Measurements from ENCODE around the gene SNRPA1. TPM values are rescaled to one million over a fixed set of nuclear protein-coding genes. Genes with fewer than 3 reads are reported as not detected.

The SNRPA1 gene
- polyA plus RNA-seq, 3 donors: 29.4 to 49.5 (median 36.8) TPM

- H3K27ac ChIP-seq (ENCODE audit: low read depth, low read length): no peak overlapping the region
- 87 to 93% (median 88%) methylated on average over 17 of the region's 17 CpGs for WGBS, 3 donors
Measured at GRCh38 chr15:101322854-101323477, 27.9 kb upstream of the SNRPA1 start.

- WGBS, 3 donors: 89 to 95% (median 90%) methylated on average over 21 of the region's 21 CpGs
Measured at GRCh38 chr15:101322016-101322695, 27.1 kb upstream of the SNRPA1 start.

GRCh38 chr15:101320501-101321052, 25.5 kb upstream of the SNRPA1 start:
- no peak overlapping the region for H3K27ac ChIP-seq (ENCODE audit: low read depth, low read length)
- 36 to 58% (median 36%) methylated on average over 21 of the region's 21 CpGs for WGBS, 3 donors

More at GRCh38 chr15:101322016-101322695, 27.1 kb upstream of the SNRPA1 start:
- H3K27ac ChIP-seq (ENCODE audit: low read depth, low read length): no peak overlapping the region

- 63 to 72% (median 67%) methylated on average over 7 of the region's 7 CpGs for WGBS, 3 donors
- no peak overlapping the region for H3K27ac ChIP-seq (ENCODE audit: low read depth, low read length)
Measured at GRCh38 chr15:101318839-101319238, 23.8 kb upstream of the SNRPA1 start.

GRCh38 chr15:101318147-101318819, 23.2 kb upstream of the SNRPA1 start:
- no peak overlapping the region for H3K27ac ChIP-seq (ENCODE audit: low read depth, low read length)
- 88 to 92% (median 89%) methylated on average over 20 of the region's 20 CpGs for WGBS, 3 donors

- WGBS, 3 donors: 84 to 89% (median 86%) methylated on average over 6 of the region's 6 CpGs
- no peak overlapping the region for H3K27ac ChIP-seq (ENCODE audit: low read depth, low read length)
Measured at GRCh38 chr15:101317336-101317872, 22.4 kb upstream of the SNRPA1 start.

- no peak overlapping the region for H3K27ac ChIP-seq (ENCODE audit: low read depth, low read length)
- WGBS, 3 donors: 81 to 92% (median 82%) methylated on average over 5 of the region's 5 CpGs
Measured at GRCh38 chr15:101316529-101316928, 21.5 kb upstream of the SNRPA1 start.

GRCh38 chr15:101315736-101316135, 20.7 kb upstream of the SNRPA1 start:
- WGBS, 3 donors: 88 to 90% (median 89%) methylated on average over 10 of the region's 10 CpGs
- no peak overlapping the region for H3K27ac ChIP-seq (ENCODE audit: low read depth, low read length)

- WGBS, 3 donors: 85 to 87% (median 85%) methylated on average over 17 to 19 of the region's 19 CpGs
Measured at GRCh38 chr15:101314336-101315125, 19.5 kb upstream of the SNRPA1 start.

GRCh38 chr15:101313041-101313761, 18.2 kb upstream of the SNRPA1 start:
- 82 to 88% (median 87%) methylated on average over 21 of the region's 21 CpGs for WGBS, 3 donors

More at GRCh38 chr15:101314336-101315125, 19.5 kb upstream of the SNRPA1 start:
- H3K27ac ChIP-seq (ENCODE audit: low read depth, low read length): no peak overlapping the region

GRCh38 chr15:101310508-101310907, 15.5 kb upstream of the SNRPA1 start:
- WGBS, 3 donors: 92 to 94% (median 94%) methylated on average over 7 of the region's 7 CpGs
- H3K27ac ChIP-seq (ENCODE audit: low read depth, low read length): no peak overlapping the region

More at GRCh38 chr15:101313041-101313761, 18.2 kb upstream of the SNRPA1 start:
- H3K27ac ChIP-seq (ENCODE audit: low read depth, low read length): no peak overlapping the region

- no peak overlapping the region for H3K27ac ChIP-seq (ENCODE audit: low read depth, low read length)
- 89 to 95% (median 94%) methylated on average over 7 of the region's 7 CpGs for WGBS, 3 donors
Measured at GRCh38 chr15:101310161-101310480, 15.1 kb upstream of the SNRPA1 start.

- no peak overlapping the region for H3K27ac ChIP-seq (ENCODE audit: low read depth, low read length)
- WGBS, 3 donors: 81 to 86% (median 86%) methylated on average over 26 of the region's 26 CpGs
Measured at GRCh38 chr15:101309436-101310160, 14.6 kb upstream of the SNRPA1 start.

- WGBS, 3 donors: 86 to 92% (median 88%) methylated on average over 20 of the region's 20 CpGs
- H3K27ac ChIP-seq (ENCODE audit: low read depth, low read length): no peak overlapping the region
Measured at GRCh38 chr15:101308604-101309435, 13.8 kb upstream of the SNRPA1 start.

GRCh38 chr15:101307897-101308603, 13.0 kb upstream of the SNRPA1 start:
- WGBS, 3 donors: 77 to 86% (median 81%) methylated on average over 16 of the region's 16 CpGs

More at GRCh38 chr15:101307897-101308603, 13.0 kb upstream of the SNRPA1 start:
- H3K27ac ChIP-seq (ENCODE audit: low read depth, low read length): no peak overlapping the region
